Measurements from ENCODE around the gene ELL.
"Not testable (repeated sequence)": the region's sequence is repeated elsewhere in the genome, so short reads cannot be mapped to it uniquely, and the experiment has no call there.

Gene ELL

DNA sequence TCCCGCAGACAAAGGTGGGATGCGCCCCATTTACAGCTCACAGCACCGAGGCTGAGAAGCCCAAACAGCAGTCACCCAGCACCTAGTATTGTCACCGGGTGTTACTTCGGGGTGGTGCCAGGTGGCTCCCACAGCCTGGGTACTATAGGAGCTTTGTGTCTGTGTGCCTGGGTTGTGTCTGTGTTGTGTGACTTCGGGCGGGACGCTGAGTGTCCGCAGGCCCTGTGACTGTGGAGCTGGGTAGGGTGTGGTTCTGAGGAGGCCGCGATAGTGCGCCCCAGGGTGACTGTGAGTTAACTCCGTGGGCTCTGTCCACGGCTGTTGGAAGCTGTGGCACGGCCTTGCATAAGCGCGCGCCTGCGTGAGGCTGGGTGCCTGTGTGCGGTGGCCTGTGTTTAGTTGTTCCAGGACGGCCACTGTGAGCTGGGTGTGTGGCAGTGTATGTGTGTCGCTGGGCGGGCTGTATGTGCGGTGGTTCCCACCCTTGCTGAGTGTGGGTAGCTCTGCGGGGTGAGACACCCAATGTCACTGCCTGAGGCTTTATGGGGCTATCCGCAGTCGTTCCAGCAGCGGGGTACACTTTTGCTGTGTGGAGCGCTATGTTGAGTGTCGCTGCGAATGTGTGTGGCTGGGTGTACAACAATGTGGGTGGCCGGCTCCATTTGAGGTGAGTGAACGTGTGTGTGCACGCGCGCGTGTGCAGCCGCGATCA lies 103.2 kb downstream of the ELL start:
- DNase-seq, result no peak

DNA sequence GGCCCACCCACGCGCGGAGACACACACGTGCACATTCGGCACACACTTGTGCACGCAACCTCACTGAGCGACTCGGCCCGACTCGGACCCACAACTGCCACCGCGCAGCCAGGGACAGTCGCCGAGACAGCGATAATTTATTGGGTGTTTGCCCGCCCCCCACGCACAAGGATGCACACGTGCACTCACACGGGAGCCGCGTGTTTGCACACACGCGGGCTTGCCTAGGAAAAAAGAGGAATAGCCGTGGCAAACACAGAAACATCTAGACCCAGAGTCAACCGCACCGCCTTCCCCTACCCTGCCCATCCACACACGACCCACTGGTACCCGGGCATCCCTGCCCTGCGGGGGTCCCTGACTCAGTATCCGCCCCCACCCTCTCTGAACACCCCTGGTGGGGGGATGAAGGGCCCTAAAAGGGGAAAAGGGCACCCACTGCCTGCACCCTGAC lies 103.8 kb downstream of the ELL start:
- DNase-seq, result no peak

DNA sequence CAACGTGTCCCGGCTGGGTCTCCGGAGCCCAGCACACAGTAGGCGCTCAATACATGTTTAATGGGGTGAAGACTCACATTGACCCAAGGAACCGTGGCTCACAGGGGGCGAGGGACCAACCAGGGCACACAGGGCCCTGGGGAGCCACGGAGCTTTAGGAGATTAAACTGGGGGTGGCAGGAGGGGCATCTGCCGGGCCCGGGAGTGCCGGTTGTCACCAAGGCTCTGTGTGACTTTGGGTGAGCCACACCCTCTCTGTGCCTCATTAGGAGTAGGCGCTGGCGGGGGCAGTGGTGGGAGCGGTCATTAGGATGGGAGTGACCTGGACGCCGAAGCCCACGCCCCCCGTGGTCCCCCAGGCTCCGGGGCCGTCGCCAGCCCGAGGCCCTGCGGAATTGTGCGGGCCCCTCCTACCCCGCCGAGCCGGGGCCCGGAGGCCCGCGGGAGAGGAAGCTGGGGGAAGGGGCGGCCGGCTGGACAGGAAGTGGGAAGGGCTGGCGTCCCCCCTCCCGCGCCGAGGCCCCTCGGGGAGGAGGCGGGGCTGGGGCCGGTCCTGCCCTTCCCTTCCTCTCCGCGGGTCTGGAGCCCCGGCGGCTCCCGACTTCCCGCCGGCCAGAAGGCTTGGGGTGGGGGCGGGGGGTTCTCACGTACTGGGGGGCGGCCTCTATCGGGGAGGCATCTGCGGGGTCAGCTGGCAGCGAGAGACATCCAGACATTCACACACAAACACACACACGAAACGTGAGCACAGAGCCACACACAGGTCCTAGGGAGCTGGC lies 104.4 kb downstream of the ELL start:
- DNase-seq, result peak; percentile 83

DNA sequence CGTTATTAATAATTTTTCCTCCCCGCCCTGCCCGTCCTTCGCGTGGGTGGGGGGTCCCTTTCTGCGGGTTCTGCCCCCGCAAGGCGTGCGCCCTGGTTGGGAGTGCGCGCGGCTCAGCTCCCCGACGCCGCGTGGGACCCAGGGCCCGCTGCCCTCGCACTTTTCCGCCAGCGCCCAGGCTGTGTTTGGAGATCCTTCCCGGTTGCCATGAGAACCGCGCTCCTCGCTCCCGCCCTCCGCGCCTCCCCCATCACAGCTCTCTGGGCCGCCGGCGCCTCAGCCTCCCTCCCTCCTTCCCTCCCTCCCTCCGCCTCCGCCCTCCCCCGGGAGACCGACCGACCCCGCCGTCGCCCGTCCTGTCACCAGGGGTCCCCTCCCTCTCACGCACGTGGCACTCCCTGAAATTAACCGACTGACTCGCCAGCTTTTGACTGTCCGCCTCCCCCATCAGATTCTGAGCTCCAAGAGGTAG lies 105.1 kb downstream of the ELL start:
- peak; percentile 91 for DNase-seq

DNA sequence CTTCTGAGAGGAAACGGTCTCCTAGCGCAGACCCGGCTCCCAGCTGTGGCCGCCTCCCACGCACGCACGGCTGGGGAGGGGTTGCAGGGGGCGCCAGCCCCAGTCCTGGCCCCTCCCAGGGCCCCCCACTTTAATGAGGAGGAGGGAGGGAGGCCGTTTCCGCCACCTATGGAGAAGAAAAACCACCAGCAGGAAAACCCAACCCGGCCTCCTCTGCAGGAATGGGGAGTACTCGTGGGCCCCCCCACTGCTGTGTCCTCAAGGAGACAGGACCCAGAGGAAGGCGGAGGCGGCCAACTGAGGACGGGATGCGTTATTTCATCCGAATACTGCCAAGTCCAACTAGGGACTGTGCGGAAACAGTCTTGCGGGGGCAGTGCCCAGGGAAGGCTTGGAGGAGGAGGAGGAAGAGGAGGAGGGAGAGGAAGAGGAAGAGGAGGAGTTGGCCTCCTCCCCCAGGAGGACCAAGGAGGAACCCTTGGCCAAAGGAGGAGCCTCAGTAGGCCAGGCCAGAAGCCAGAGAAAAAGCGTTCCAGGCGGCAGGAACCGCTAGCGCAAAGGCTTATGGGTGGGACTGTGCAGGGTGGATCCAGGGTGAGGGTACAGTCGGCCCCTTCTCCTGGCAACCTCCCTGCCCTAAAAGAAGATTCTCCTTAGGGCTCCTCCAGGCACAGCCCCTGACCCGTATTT lies 106.5 kb downstream of the ELL start:
- peak; percentile 91 for DNase-seq

DNA sequence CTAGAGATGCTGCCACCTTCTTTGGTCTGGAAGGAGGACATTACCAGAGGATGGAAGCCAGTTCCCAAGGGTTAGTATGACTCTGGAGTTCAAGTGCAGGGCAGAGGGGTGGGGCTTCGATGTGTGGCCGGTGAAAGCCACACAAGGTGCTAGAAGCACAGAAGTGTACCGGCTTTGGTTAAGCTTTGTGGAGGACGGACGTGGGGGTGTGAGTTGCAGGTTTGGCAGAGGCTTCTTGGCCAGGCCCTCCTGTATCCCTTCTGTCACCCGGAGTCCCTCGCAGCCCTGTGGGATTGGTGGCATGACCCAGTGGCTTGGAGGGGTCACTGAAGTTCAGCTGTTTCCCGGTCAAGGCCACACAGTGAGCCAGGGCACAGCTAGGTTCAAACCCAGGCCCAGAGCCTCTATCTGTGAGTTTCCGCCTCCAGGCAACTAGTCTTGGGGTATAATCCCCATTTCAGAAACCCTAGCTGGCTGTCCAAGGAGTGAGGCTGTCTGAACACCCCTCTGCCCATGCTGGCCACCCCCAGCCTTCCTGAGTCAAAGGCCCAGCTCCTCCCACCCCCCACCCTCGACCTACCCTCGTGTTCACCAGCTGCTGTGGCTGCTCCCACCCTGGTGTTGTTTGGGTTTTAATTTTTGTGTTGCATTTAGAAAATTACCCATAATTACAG lies 107.2 kb downstream of the ELL start:
- peak; percentile 22 for DNase-seq

DNA sequence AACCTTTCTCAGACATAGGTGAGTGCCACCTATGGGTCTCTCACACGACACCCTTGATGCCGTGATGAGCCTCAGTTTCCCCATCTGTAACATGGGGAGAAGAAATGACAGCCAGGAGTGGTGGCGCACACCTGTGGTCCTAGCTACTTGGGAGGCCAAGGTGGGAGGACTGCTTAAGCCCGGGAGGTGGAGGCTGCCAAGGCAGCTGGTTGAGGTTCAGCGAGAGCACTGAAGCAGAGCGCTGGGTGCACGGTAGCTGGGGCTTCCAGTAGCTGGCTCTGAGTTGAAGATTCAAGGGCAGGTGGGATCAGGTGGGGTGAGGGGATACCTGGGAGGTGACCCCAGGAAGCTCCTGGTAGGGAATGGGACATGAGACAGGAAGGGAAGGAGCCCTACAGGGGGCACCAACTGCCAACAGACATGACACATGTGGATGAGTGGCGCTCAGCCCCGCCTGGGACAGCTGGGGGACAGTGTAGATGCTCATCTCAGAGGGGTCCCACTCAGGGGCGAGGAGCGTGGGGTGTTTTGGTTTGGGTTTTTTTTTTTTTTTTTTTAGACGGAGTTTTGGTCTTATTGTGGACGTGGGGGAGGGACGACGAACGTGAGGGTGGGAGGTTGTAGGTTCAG lies 109.1 kb downstream of the ELL start:
- no peak for DNase-seq

DNA sequence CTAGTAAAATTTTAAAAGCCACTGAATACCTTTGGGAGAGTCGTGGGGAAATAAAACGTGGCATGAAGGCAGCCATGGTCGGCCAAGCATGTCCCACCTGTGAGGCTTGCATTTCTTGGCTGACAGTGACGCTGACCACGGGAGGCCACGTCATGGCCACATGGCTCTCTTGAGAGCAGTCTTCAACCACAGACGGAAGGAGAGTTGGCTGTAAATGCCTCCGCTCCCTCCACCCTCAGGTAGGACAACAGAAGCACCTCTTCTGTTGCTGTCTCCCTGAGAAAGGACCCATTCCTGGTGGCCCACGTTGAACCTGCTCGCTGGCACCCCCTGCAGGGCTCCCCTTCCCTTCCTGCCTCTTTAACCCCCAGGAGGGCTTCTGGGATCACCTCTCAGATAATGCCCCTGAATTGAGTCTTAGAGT lies 113.8 kb downstream of the ELL start:
- no peak for DNase-seq

DNA sequence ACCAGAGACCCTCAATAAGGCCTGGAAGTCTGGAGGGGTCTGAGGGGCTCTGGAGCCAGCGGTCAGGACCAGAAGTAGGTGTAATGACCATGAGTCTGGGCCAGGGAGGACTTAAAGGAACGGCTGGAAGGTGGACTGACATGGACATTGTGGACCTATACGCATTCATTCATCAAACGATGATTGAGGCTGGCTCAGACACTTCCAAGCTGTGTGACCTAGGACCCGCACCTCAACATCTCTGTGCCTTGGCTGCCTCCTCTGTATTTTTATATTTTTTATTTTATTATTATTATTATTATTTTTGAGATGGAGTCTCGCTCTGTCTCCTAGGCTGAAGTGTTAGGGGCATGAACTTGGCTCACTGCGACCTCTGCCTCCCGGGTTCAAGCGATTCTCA lies 115.1 kb downstream of the ELL start:
- no peak for DNase-seq

DNA sequence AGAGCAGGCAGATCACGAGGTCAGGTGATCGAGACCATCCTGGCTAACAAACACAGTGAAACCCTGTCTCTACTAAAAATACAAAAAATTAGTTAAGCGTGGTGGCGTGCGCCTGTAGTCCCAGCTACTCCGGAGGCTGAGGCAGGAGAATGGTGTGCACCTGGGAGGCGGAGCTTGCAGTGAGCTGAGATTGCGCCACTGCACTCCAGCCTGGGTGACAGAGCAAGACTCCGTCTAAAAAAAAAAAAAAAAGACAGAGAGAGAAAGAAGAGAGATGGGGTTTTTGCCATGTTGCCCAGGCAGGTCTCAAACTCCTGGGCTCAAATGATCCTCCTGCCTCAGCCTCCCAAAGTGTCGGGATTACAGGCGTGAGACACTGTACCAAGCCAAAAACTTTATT lies 116.1 kb downstream of the ELL start:
- DNase-seq, result not testable (repeated sequence)

DNA sequence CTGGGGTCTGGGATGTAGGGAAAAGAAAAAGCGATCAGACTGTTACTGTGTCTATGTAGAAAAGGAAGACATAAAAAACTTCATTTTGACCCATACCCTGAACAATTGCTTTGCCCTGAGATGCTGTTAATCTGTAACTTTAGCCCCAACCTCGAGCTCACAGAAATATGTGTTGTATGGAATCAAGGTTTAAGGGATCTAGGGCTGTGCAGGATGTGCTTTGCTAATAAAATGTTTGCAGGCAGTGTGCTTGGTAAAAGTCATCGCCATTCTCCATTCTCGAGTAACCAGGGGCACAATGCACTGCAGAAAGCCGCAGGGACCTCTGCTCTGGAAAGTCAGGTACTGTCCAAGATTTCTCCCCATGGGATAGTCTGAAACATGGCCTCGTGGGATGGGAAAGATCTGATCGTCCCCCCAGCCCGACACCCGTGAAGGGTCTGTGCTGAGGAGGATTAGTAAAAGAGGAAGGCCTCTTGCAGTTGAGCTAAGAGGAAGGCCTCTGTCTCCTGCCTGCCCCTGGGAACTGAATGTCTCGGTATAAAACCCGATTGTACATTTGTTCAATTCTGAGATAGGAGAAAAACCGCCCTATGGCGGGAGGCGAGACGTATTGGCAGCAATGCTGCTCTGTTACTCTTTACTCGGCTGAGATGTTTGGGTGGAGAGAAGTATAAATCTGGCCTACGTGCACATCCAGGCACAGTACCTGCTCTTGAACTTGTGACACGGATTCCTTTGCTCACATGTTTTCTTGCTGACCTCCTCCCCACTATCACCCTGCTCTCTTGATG lies 119.2 kb downstream of the ELL start:
- DNase-seq, result not testable (repeated sequence)

DNA sequence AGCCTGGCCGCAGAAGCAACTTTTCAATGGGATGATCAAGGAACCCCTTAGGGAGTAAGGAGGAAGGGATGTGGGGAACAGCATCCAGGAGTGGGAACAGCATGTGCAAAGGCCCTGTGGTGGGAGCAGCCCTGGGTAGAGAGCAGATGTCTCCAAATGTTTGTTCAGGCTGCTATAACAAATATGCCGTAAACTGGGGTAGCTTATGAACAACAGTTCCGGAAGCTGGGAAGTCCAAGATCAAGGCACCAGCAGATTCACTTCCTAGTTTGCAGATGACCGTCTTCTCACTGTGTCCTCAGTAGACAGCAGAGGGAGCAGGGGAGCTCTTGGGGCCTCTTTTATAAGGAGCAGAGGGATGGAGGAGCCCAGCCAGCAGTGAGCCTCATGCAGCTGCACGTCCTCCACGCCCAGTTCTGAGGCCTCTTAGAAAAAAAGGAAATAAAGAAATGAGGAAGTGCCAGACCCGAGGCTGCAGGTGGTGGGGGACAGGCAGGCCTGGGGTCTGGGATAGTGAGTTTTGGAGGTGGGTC lies 120.2 kb downstream of the ELL start:
- peak; percentile 37 for DNase-seq

DNA sequence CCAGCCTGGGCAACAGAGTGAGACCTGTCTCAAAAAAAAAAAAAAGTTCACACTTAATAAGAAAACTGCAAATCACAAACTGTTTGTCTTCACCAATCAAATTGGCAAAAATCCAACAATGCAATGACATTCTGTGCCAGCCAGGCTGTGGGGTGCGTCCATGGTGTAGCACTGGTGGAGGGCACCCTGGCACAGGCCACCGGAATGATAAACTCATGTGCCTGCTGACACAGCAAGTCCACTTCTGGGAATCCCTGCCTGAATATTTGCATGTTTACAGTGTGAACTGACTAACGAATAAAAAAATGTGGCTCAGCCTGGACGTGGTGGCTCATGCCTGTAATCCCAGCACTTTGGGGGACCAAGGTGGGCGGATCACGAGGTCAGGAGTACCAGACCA lies 122.9 kb downstream of the ELL start:
- DNase-seq, result no peak

DNA sequence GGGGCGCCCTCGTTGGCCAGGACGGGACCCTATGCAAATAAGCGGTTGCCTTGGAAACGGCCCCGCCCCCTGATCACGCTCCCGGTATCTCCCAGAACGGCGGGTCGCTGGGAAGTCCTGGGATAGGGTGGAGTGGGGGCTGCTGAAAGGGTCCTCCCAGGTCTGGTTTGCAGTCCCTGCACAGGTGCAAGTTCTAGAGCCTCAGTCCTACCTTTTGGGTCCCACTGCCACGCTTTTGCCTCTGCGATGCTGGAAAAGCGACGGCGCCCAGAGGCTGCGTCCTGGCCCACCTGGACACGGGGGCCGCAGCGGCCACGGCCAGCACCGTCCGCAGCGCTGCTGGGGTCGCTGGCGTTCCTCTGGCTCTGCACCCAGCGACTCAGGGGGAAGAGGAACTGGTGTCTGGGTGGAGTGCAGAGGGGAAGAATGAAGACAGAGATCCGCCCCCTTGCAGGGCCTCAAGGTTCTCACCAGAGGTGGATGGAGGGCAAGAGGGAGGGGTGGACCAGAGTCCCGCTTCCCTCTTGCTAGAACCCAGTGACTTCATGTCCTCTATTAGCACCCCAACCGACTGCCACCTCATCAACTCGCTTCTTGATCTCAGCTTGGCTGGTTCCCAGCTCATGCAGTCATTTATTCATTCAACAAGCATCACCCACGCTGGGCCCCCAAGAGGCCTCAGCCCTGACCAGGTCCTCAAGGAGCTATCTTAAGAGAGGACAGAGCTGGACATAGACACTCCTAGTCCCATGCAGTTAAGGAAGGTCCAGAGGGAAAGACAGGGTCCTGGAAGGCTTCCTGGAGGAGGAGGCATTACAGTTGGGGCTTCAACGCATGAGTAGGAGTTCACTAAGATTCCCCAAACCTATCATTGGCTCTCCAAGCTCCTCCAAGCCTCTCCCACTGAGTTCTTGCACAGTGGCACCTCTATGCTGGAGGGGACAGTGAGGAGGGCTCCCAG lies 124.3 kb downstream of the ELL start, which contains the start of gene LRRC25:
TSS of gene LRRC25 (minus strand) at position 381 of the 961 bp plus-strand sequence. CDS start 659 bp downstream, outside the sequence.
- DNase-seq, result no peak

DNA sequence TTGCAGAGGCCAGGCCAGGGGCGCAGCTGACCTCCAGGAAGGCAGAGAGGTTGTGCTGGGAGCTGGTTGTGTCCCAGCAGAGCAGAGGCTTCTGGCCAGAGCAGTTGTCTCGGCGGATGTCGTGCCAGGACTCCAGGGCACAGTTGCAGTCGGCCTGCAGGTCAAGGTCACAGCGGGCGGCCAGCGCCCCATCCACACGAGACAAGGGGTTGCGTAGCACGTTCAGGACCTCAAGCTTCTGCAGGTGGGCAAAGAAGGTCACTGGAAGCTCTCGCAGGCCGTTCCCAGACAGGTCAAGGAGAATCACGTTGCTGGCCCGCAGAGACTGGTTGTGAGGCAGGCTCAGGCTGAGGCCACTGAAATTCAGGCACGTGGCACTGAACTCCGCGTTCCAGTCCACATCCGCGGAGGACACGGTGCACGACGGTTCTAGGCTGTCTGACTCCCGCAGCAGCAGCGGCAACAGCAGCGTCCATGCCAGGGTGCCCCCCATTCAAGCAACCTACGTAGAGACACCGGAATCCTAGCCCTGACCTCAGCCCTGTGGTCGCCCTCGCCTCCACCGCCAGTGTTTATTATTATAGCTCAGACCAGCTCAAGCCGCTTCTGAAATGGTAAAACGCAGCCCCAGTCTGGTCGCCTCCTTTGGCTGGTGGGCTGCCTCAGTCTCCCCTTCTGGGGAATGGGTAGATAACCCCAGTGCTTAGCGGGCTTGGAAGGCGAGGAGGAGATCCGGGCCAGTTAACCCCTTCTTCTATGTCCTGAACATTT lies 125.2 kb downstream of the ELL start:
- DNase-seq, result no peak

DNA sequence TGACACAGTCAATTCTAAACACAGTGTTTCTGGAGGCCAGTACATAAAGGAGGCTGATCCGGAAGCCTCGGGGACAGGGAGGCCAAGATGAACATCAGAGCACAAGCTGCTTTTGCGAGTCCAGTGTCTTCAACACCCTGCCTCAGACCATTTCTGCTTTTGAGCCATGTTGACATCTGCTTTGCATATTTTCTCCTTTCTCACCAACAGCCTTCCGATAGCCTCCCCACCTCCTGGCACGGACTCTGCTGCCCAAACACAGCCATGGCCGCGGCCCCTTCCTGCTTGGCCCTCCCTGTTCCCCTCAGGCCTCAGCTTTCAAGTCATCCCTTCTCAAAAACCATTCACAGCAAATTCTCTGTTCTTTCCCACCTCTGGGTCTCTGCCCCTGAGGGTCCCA lies 128.0 kb downstream of the ELL start:
- no peak for DNase-seq

DNA sequence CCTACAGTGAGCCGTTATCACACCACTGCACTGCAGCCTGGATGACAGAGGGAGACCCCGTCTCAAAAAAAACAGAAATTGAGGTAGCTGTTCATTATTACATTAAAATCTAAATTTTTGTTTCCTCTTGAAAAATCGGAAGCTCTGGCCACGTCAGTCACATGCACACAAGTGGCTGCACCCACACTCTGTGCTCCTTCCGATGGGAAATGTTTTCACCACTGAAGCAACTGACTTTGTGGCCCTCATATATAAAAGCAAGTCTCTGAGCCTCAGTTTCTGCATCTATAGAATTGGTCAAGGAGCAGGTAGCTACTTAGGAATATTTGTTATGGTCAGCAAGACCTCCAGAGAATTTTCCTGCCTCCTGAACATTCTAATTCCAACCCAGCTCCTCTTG lies 128.9 kb downstream of the ELL start:
- no peak for DNase-seq

All from NCI-H226 (cell line).